H9 (cell line): ENCODE data around the gene CAMTA1. TPM values are rescaled to one million over a fixed set of nuclear protein-coding genes. Genes with fewer than 3 reads are reported as not detected.

Experiments used
- DNase-seq: peaks from one replicate; pipeline ENCODE4 v3.0.0-alpha.2; 2017
- H2AFZ ChIP-seq: one replicate; pipeline ENCODE4 v1.6.1; 2013; ENCODE audit warnings: mild to moderate bottlenecking, low read length, control low read depth, moderate library complexity
- H2AK5ac ChIP-seq: 2 replicates; pipeline ENCODE4 v1.6.1; 2013; ENCODE audit warnings: low read length, control low read depth, mixed read lengths; ENCODE audit not compliant: insufficient read length
- H2BK120ac ChIP-seq: one replicate; pipeline ENCODE4 v1.6.1; 2013; ENCODE audit warnings: low read depth, mild to moderate bottlenecking, low read length, control low read depth, inconsistent platforms; ENCODE audit not compliant: poor library complexity, severe bottlenecking
- H2BK12ac ChIP-seq: 2 replicates; pipeline ENCODE4 v1.6.1; 2013; ENCODE audit warnings: low read length, control low read depth, mixed read lengths, low read depth; ENCODE audit not compliant: insufficient read length
- H2BK15ac ChIP-seq: 2 replicates; pipeline ENCODE4 v1.6.1; 2013; ENCODE audit warnings: low read depth, low read length, control low read depth
- H2BK20ac ChIP-seq: one replicate; pipeline ENCODE4 v1.6.1; 2013; ENCODE audit warnings: low read depth, mild to moderate bottlenecking, low read length, control low read depth, inconsistent platforms; ENCODE audit not compliant: poor library complexity, severe bottlenecking
- H2BK5ac ChIP-seq: 2 replicates; pipeline ENCODE4 v1.6.1; 2013; ENCODE audit warnings: low read length, control low read depth, mixed read lengths; ENCODE audit not compliant: insufficient read length
- H3K14ac ChIP-seq: 2 replicates; pipeline ENCODE4 v1.6.1; 2013; ENCODE audit warnings: low read length, control low read depth; ENCODE audit not compliant: insufficient read depth
- H3K18ac ChIP-seq: 2 replicates; pipeline ENCODE4 v1.6.1; 2013; ENCODE audit warnings: low read depth, mild to moderate bottlenecking, mixed read lengths, low read length, control low read depth; ENCODE audit not compliant: insufficient read length
- H3K23ac ChIP-seq: 2 replicates; pipeline ENCODE4 v1.6.1; 2013; ENCODE audit warnings: low read length, control low read depth, mixed read lengths, low read depth; ENCODE audit not compliant: insufficient read length
- H3K23me2 ChIP-seq: 2 replicates; pipeline ENCODE4 v1.6.1; 2013; ENCODE audit warnings: low read depth, mild to moderate bottlenecking, mixed read lengths, low read length, control low read depth; ENCODE audit not compliant: insufficient read length, poor library complexity, severe bottlenecking
- H3K27ac ChIP-seq: 2 replicates; pipeline ENCODE4 v1.5.1; 2013; ENCODE audit warnings: low read length, control low read depth, mixed read lengths, low read depth; ENCODE audit not compliant: insufficient read length
- H3K27me3 ChIP-seq: 2 replicates; pipeline ENCODE4 v1.6.1; 2013; ENCODE audit warnings: low read length, control low read depth, inconsistent platforms; ENCODE audit not compliant: insufficient read depth
- H3K4ac ChIP-seq: 2 replicates; pipeline ENCODE4 v1.6.1; 2013; ENCODE audit warnings: low read depth, mild to moderate bottlenecking, control low read depth, inconsistent platforms, low read length, moderate library complexity
- H3K4me1 ChIP-seq: 2 replicates; pipeline ENCODE4 v1.6.1; 2013; ENCODE audit warnings: low read length, control low read depth, inconsistent platforms; ENCODE audit not compliant: insufficient read depth
- H3K4me2 ChIP-seq: 2 replicates; pipeline ENCODE4 v1.6.1; 2013; ENCODE audit warnings: low read length, control low read depth, mixed read lengths; ENCODE audit not compliant: insufficient read length, insufficient read depth
- H3K56ac ChIP-seq: 2 replicates; pipeline ENCODE4 v1.6.1; 2013; ENCODE audit warnings: low read depth, mild to moderate bottlenecking, mixed read lengths, low read length, control low read depth; ENCODE audit not compliant: insufficient read length
- H3K79me1 ChIP-seq: 2 replicates; pipeline ENCODE4 v1.6.1; 2013; ENCODE audit warnings: low read depth, mild to moderate bottlenecking, moderate library complexity, low read length, control low read depth, inconsistent platforms; ENCODE audit not compliant: insufficient read depth, poor library complexity, severe bottlenecking
- H3K79me2 ChIP-seq: 2 replicates; pipeline ENCODE4 v1.6.1; 2013; ENCODE audit warnings: low read length, control low read depth, inconsistent platforms; ENCODE audit not compliant: insufficient read depth
- H3K9ac ChIP-seq: 2 replicates; pipeline ENCODE4 v1.6.1; 2013; ENCODE audit warnings: low read length, control low read depth, mixed read lengths; ENCODE audit not compliant: insufficient read length; ENCODE audit errors: extremely low read depth
- H3K9me3 ChIP-seq: one replicate; pipeline ENCODE4 v1.6.1; 2013; ENCODE audit warnings: low read depth, low read length, inconsistent platforms; ENCODE audit not compliant: control insufficient read depth
- H3T11ph ChIP-seq: one replicate; pipeline ENCODE4 v1.6.1; 2013; ENCODE audit warnings: mild to moderate bottlenecking, low read length, control low read depth, inconsistent platforms
- H4K20me1 ChIP-seq: one replicate; pipeline ENCODE4 v1.6.1; 2013; ENCODE audit not compliant: control insufficient read depth, insufficient read length, insufficient read depth
- H4K5ac ChIP-seq: 2 replicates; pipeline ENCODE4 v1.6.1; 2013; ENCODE audit warnings: low read depth, mild to moderate bottlenecking, mixed read lengths, low read length, control low read depth; ENCODE audit not compliant: insufficient read length
- H4K8ac ChIP-seq: replicated peaks from 2 replicates; pipeline ENCODE4 v1.6.1; 2013; ENCODE audit warnings: low read length, control low read depth, mixed read lengths, low read depth; ENCODE audit not compliant: insufficient read length
- H4K91ac ChIP-seq: 2 replicates; pipeline ENCODE4 v1.6.1; 2013; ENCODE audit warnings: low read depth, mild to moderate bottlenecking, moderate library complexity, mixed read lengths, low read length, control low read depth; ENCODE audit not compliant: insufficient read length
- H3K27ac Mint-ChIP-seq, 3 experiments: 2 replicates in 2 of 3; 3 replicates in 1 of 3; pipeline ENCODE4 v1.8.0; 2020 to 2021; ENCODE audit warnings: mixed read lengths in 3 of 3, mild to moderate bottlenecking in 1 of 3, moderate library complexity in 1 of 3
- H3K27me3 Mint-ChIP-seq: 2 replicates; pipeline ENCODE4 v1.8.0; 2021; ENCODE audit warnings: low read depth, mild to moderate bottlenecking, moderate library complexity, mixed read lengths
- H3K36me3 Mint-ChIP-seq, 3 experiments: 2 replicates in 2 of 3; 3 replicates in 1 of 3; pipeline ENCODE4 v1.8.0; 2020 to 2021; ENCODE audit warnings: low read depth in 3 of 3, mixed read lengths in 3 of 3; ENCODE audit not compliant: insufficient read depth in 1 of 3
- H3K4me1 Mint-ChIP-seq, 2 experiments: 2 replicates each; pipeline ENCODE4 v1.8.0; 2020; ENCODE audit warnings: mixed read lengths in 2 of 2
- H3K4me3 Mint-ChIP-seq, 2 experiments: 2 replicates in 1 of 2; 3 replicates in 1 of 2; pipeline ENCODE4 v1.8.0; 2020 to 2021; ENCODE audit warnings: mild to moderate bottlenecking in 2 of 2, mixed read lengths in 2 of 2, moderate library complexity in 1 of 2
- H3K9me3 Mint-ChIP-seq, 2 experiments: 2 replicates in 1 of 2; 3 replicates in 1 of 2; pipeline ENCODE4 v1.8.0; 2020; ENCODE audit warnings: mild to moderate bottlenecking in 2 of 2, mixed read lengths in 2 of 2, moderate library complexity in 1 of 2
- WGBS: extraction: QIAGEN DNeasy Blood & Tissue Kit; methylation state at CpG from one replicate; pipeline ENCODE4 v1.1.7; 2013; ENCODE audit warnings: missing lambda C conversion rate, low lambda C conversion rate, mixed read lengths; ENCODE audit not compliant: insufficient read length; ENCODE audit errors: extremely low coverage; 5-methylcytosine and 5-hydroxymethylcytosine counted together
- total RNA-seq: library from RNA; stranded (reverse); gene quantifications from 2 replicates; pipeline ENCODE4 v1.2.1, GENCODE V29; 2021
- TF ChIP-seq, protein P1 (sequence below): fragments of 200-600 bp; sonication (generic); conservative IDR thresholded peaks from 3 replicates; pipeline ENCODE4 v1.8.0; 2021; ENCODE audit warnings: antibody characterized with exemption, mild to moderate bottlenecking

The CAMTA1 gene
- total RNA-seq, 1 experiment from 2014 or later, result 115 TPM

DNA sequence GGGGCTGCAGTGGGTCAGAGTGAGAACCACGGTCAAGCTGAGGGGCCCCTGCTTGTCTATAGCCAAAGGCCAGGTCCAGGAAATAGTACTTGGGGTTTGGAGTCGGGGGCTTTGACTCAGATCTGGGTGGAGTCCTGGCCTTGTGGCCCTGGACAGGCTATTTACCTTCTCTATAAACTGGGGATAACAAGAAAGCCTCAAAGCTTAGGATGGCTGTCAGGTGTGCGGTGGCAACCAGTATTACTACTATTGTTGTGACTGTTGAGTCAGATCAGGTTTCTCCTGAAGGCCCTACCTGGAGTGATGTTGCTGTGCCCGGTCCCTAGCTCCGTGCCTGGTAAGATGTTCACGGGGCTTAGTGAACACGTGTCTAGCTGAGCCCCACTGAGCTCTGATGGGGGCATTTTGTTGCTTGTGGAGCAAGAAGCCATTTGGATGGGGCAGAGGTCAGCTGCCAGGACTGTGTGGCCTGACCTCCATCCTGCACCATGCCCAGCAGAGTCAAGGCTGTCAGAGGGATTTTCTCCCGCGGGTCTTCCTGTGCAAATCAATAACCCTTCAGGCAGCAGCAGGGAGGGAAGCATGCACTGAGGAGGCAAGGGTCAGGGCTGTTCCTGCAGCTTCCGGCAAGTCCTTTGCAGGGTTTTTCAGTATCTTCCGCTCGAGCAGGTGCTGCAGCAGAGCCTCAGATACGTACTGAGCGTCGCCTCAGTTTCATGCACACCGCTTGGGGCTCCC lies 170.3 kb downstream of the CAMTA1 start:
- H3K9me3 ChIP-seq, result no peaks in the 10 kb centered on the region
- no peak overlapping the region for H2BK5ac ChIP-seq
- H3K79me1 ChIP-seq, result no peaks in the 10 kb centered on the region
- no peaks in the 10 kb centered on the region for H3K23me2 ChIP-seq
- H3K18ac ChIP-seq, result no peak overlapping the region
- Mint-ChIP-seq H3K4me1 (peaks cover 36 to 60% of the 10 kb centered on the region in 2 experiments), H3K4me3 (no peak overlapping the region), H3K27ac (no peak overlapping the region), H3K36me3 (peaks cover 0 to 6% (median 0%) of the 10 kb centered on the region in 3 experiments; a peak in 1 of 7 replicates), H3K27me3 (peaks cover under 1% of the 10 kb centered on the region; the same call in 1 of the 2 replicates), H3K9me3 (no peaks in the 10 kb centered on the region; a peak in 1 of 5 replicates)
- no peaks in the 10 kb centered on the region for H4K20me1 ChIP-seq
- H3K27me3 ChIP-seq, result no peaks in the 10 kb centered on the region
- no peak overlapping the region for H4K91ac ChIP-seq
- H4K5ac ChIP-seq, result no peak overlapping the region
- H4K8ac ChIP-seq, result no peak overlapping the region
- no peak overlapping the region for H2BK120ac ChIP-seq
- no peaks in the 10 kb centered on the region for H3K79me2 ChIP-seq
- WGBS, result no CpG with 5 or more reads among the region's 16 CpGs
- no peaks in the 10 kb centered on the region for H3K4me1 ChIP-seq
- H3T11ph ChIP-seq, result no peak overlapping the region
- no peak overlapping the region for H2BK15ac ChIP-seq
- no peak overlapping the region for H2BK20ac ChIP-seq
- no peak overlapping the region for H2BK12ac ChIP-seq
- H3K27ac ChIP-seq, result no peak overlapping the region
- no peak for DNase-seq
- H3K9ac ChIP-seq, result no peak overlapping the region
- TF ChIP-seq, protein P1, sequence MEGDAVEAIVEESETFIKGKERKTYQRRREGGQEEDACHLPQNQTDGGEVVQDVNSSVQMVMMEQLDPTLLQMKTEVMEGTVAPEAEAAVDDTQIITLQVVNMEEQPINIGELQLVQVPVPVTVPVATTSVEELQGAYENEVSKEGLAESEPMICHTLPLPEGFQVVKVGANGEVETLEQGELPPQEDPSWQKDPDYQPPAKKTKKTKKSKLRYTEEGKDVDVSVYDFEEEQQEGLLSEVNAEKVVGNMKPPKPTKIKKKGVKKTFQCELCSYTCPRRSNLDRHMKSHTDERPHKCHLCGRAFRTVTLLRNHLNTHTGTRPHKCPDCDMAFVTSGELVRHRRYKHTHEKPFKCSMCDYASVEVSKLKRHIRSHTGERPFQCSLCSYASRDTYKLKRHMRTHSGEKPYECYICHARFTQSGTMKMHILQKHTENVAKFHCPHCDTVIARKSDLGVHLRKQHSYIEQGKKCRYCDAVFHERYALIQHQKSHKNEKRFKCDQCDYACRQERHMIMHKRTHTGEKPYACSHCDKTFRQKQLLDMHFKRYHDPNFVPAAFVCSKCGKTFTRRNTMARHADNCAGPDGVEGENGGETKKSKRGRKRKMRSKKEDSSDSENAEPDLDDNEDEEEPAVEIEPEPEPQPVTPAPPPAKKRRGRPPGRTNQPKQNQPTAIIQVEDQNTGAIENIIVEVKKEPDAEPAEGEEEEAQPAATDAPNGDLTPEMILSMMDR, result no peak
- no peak overlapping the region for H3K56ac ChIP-seq
- no peak overlapping the region for H3K4me2 ChIP-seq
- no peak overlapping the region for H3K23ac ChIP-seq
- H3K14ac ChIP-seq, result no peak overlapping the region
- no peak overlapping the region for H2AK5ac ChIP-seq
- H2AFZ ChIP-seq, result no peak overlapping the region
- H3K4ac ChIP-seq, result no peak overlapping the region
